D721Med (cell line): ENCODE results near the gene RGS11.

ENCODE experiments used
- DNase-seq: peaks from one replicate; pipeline ENCODE4 v3.0.0; 2011; ENCODE audit warnings: low spot score; ENCODE audit not compliant: insufficient read length
- FAIRE-seq: peaks from 2 replicates; lab custom pipeline; 2011; peaks lifted over from hg19 to GRCh38; lab: Jason Lieb, UNC
- TF ChIP-seq, protein P1 (sequence below): IDR thresholded peaks from 2 replicates; pipeline ENCODE4 v1.5.1; 2012; ENCODE audit warnings: mild to moderate bottlenecking, control low read depth; ENCODE audit not compliant: insufficient read depth; ENCODE audit errors: missing control alignments

The RGS11 gene

DNA sequence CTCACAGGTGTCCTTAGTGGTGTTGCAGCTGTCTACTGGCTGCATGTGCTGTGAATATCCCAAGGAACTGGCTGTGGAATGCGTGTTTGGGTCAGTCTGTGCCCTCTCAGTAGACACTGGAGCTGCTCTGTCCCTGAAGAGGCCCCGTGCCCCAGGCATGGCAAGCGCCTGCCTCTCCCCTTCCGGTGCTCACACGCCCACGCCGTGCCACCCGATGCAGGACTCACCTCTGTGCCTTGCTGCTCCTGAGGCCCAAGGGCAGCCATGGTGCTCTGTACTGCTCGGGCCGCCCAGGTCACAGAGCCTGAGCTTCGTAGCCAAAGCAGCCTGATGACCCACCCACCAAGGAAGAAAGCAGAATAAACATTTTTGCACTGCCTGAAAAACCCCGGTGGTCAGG, 10.0 kb downstream of the RGS11 start:
- FAIRE-seq (no peak), DNase-seq (no peak)
- TF ChIP-seq, protein P1, sequence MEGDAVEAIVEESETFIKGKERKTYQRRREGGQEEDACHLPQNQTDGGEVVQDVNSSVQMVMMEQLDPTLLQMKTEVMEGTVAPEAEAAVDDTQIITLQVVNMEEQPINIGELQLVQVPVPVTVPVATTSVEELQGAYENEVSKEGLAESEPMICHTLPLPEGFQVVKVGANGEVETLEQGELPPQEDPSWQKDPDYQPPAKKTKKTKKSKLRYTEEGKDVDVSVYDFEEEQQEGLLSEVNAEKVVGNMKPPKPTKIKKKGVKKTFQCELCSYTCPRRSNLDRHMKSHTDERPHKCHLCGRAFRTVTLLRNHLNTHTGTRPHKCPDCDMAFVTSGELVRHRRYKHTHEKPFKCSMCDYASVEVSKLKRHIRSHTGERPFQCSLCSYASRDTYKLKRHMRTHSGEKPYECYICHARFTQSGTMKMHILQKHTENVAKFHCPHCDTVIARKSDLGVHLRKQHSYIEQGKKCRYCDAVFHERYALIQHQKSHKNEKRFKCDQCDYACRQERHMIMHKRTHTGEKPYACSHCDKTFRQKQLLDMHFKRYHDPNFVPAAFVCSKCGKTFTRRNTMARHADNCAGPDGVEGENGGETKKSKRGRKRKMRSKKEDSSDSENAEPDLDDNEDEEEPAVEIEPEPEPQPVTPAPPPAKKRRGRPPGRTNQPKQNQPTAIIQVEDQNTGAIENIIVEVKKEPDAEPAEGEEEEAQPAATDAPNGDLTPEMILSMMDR, result no peak

DNA sequence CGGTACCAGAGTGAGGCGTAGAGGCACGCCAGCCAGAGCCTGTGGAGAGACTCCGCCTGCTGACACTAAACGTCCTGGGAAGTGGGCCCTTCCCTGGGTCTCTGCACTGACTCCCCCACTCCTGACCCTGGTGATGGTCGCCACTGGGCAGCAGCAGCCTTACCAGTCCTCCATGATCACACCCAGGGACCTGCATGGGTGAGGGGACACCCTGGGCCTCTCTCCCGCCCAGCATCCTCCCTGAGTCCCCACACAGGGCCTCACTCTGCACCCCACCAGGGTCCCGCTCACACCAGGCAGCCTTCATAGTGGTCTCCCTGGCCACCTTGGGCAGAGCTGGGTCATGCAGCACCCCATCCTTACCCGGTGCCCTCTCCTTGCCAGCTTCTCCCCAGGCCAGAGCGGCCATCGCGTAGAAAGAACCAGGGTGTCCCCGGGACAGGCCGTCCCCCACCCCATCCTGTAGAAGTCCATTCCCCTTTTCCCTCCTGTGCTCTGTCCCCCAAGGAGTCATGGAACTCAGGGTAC, 10.7 kb downstream of the RGS11 start:
- TF ChIP-seq, protein P1, result no peak
- no peak for DNase-seq
- FAIRE-seq, result no peak

DNA sequence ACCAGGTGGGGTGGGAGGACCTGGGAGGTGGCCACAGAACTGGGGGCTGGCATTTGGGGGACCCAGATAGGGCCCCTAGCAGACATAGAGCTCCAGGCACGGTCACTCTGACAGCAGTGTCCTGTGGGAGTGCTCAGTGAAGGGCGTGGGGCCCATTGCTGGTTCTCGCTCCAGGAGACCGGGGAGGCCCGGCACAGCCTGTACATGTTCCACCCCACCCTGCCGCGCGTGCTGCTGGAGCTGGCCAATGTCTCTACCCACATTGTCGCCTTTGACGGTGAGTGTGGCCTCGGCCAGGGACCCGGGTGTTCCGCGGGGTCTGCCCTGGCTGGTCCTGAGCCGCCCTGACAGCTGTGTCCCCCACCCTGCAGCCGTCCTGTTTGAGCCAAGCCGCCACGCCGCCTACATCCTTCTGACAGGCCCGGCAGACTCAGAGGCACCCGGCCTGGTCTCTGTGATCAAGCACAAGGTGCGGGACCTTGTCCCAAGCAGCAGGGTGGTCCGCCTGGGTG, 11.2 kb downstream of the RGS11 start:
- TF ChIP-seq, protein P1, result no peak
- DNase-seq (no peak), FAIRE-seq (no peak)

DNA sequence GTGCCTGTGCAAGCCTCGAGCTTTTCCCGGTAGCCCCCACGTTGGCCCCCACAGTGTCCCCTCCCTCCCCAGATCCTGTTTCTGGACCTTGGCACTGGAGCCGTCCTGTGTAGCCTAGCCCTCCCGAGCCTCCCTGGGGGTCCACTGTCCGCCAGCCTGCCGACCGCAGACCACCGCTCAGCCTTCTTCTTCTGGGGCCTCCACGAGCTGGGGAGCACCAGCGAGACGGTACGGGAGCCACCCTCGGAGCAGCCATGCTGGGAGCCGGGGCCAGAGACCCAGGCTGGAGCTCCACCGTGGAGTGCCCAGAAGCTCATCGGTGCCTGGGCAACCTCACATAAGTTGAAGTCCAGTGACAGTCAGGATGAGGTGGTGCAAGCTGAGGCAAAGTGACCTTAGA, 11.8 kb downstream of the RGS11 start:
- DNase-seq, result no peak
- TF ChIP-seq, protein P1, result no peak
- FAIRE-seq, result no peak

DNA sequence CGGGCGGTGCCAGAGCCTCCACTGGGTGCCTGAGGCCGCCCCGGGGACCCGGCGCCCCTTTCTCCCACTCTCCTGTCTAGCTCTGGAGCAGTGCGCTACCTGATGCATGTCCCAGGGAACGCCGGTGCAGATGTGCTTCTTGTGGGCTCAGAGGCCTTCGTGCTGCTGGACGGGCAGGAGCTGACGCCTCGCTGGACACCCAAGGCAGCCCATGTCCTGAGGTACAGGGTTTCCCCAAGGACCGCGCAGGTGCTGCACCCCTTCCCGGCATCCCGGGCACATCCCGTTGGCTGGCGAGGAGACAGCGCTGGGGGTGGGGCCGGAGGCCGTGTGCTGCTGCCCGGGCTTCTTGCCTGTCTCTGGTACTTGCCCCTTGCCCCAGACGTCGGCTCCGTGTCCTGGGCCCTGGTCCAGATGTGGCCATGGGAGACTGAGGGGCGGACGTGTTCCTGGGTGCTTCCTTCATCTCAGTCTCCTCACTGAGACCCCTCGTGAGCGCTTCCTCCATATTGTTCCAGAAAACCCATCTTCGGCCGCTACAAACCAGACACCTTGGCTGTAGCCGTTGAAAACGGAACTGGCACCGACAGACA, 12.5 kb downstream of the RGS11 start:
- no peak for FAIRE-seq
- no peak for DNase-seq
- TF ChIP-seq, protein P1, result no peak

DNA sequence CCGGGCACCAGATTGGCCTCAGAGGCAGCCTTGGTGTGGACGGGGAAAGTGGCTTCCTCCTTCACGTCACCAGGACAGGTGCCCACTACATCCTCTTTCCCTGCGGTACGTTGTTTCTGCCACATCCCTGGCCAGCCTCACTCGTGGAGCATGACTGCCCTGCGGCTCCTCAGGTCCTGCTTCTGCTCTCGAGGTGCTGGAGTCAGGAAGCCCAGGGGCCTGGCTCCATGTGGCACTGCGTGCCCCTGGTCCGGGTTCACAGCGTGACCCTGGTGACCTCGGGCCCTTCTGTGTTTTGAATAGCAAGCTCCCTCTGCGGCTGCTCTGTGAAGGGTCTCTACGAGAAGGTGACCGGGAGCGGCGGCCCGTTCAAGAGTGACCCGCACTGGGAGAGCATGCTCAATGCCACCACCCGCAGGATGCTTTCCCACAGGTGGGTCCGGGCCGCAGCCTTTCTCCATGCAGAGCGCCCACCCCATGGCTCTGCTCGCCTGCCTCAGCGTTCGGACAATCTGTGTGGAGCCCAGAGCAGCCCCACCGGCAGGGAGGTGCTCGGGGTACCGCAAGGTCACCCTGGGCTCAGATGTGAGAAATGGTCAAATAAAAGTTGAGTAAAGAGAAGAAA, 13.5 kb downstream of the RGS11 start:
- TF ChIP-seq, protein P1, result no peak
- no peak for FAIRE-seq
- DNase-seq, result no peak
